ENCODE results near the gene TENM3.

Gene TENM3

GRCh38 chr4:182620111-182620980 is 377.1 kb downstream of the TENM3 start:
- H3K27me3 ChIP-seq (replicated peaks; ENCODE audit: insufficient read depth, low read length): no peaks in the 10 kb centered on the region
- no peaks in the 10 kb centered on the region for H3K9me2 ChIP-seq (replicated peaks; ENCODE audit: insufficient read depth, low read length)
- no peaks in the 10 kb centered on the region for H3K4me1 ChIP-seq (ENCODE audit: low read length)
- no peak overlapping the region for H2AFZ ChIP-seq (ENCODE audit: low read length)
- no peak overlapping the region for H3K4me2 ChIP-seq (ENCODE audit: low read depth, low read length)
- H3K79me2 ChIP-seq (ENCODE audit: low read length): no peaks in the 10 kb centered on the region
- no peak overlapping the region for H3K27ac ChIP-seq (ENCODE audit: low read length)
- no peaks in the 10 kb centered on the region for H3K36me3 ChIP-seq (replicated peaks; ENCODE audit: insufficient read depth, low read length)
- no peak overlapping the region for H3K4me3 ChIP-seq (ENCODE audit: low read length)
- TF ChIP-seq EZH2phosphoT487 (IDR thresholded peaks at IDR 0.05; ENCODE audit: low read length): no peak
- no peak for TF ChIP-seq EZH2 (optimal IDR thresholded peaks at IDR 0.05; ENCODE audit: low read depth, low read length)
- no peak for TF ChIP-seq CTCF (IDR thresholded peaks at IDR 0.05; ENCODE audit: low read length)
- no peaks in the 10 kb centered on the region for H4K20me1 ChIP-seq (ENCODE audit: insufficient read depth, low read length)
- no peaks in the 10 kb centered on the region for H3K9me3 ChIP-seq (replicated peaks; ENCODE audit: insufficient read depth, low read length)
- no peaks in the 10 kb centered on the region for H3F3A ChIP-seq (ENCODE audit: insufficient read depth, low read length)
- DNase-seq: no peak
- H3K9ac ChIP-seq (ENCODE audit: low read length): no peak overlapping the region

- H3K9me3 ChIP-seq (replicated peaks; ENCODE audit: insufficient read depth, low read length): no peaks in the 10 kb centered on the region
- TF ChIP-seq EZH2phosphoT487 (IDR thresholded peaks at IDR 0.05; ENCODE audit: low read length): no peak
- no peak for TF ChIP-seq CTCF (IDR thresholded peaks at IDR 0.05; ENCODE audit: low read length)
- no peak for TF ChIP-seq EZH2 (optimal IDR thresholded peaks at IDR 0.05; ENCODE audit: low read depth, low read length)
- no peak overlapping the region for H2AFZ ChIP-seq (ENCODE audit: low read length)
- no peaks in the 10 kb centered on the region for H3K4me1 ChIP-seq (ENCODE audit: low read length)
- H3K9me2 ChIP-seq (replicated peaks; ENCODE audit: insufficient read depth, low read length): no peaks in the 10 kb centered on the region
- no peaks in the 10 kb centered on the region for H3K27me3 ChIP-seq (replicated peaks; ENCODE audit: insufficient read depth, low read length)
- no peak overlapping the region for H3K27ac ChIP-seq (ENCODE audit: low read length)
- no peaks in the 10 kb centered on the region for H3K36me3 ChIP-seq (replicated peaks; ENCODE audit: insufficient read depth, low read length)
- H3K79me2 ChIP-seq (ENCODE audit: low read length): no peaks in the 10 kb centered on the region
- no peaks in the 10 kb centered on the region for H3F3A ChIP-seq (ENCODE audit: insufficient read depth, low read length)
- DNase-seq: no peak
- no peak overlapping the region for H3K4me2 ChIP-seq (ENCODE audit: low read depth, low read length)
- H4K20me1 ChIP-seq (ENCODE audit: insufficient read depth, low read length): no peaks in the 10 kb centered on the region
- no peak overlapping the region for H3K4me3 ChIP-seq (ENCODE audit: low read length)
- no peak overlapping the region for H3K9ac ChIP-seq (ENCODE audit: low read length)
These were observed 381.1 kb downstream of the TENM3 start for GRCh38 chr4:182624281-182624680.

- no peak for DNase-seq
- Histone ChIP-seq H3K36me3 (replicated peaks; ENCODE audit: insufficient read depth, low read length) (no peaks in the 10 kb centered on the region), H3K4me3 (ENCODE audit: low read length) (no peak overlapping the region), H2AFZ (ENCODE audit: low read length) (no peak overlapping the region), H3K9ac (ENCODE audit: low read length) (no peak overlapping the region), H3F3A (ENCODE audit: insufficient read depth, low read length) (no peaks in the 10 kb centered on the region), H3K27ac (ENCODE audit: low read length) (no peak overlapping the region), H3K4me1 (ENCODE audit: low read length) (no peaks in the 10 kb centered on the region), H4K20me1 (ENCODE audit: insufficient read depth, low read length) (no peaks in the 10 kb centered on the region), H3K4me2 (ENCODE audit: low read depth, low read length) (no peak overlapping the region), H3K9me2 (replicated peaks; ENCODE audit: insufficient read depth, low read length) (no peaks in the 10 kb centered on the region), H3K79me2 (ENCODE audit: low read length) (no peaks in the 10 kb centered on the region), H3K27me3 (replicated peaks; ENCODE audit: insufficient read depth, low read length) (no peaks in the 10 kb centered on the region), H3K9me3 (replicated peaks; ENCODE audit: insufficient read depth, low read length) (no peaks in the 10 kb centered on the region)
- no peak for TF ChIP-seq CTCF (IDR thresholded peaks at IDR 0.05; ENCODE audit: low read length)
- TF ChIP-seq EZH2 (optimal IDR thresholded peaks at IDR 0.05; ENCODE audit: low read depth, low read length): no peak
- TF ChIP-seq EZH2phosphoT487 (IDR thresholded peaks at IDR 0.05; ENCODE audit: low read length): no peak
These were observed 382.0 kb downstream of the TENM3 start for GRCh38 chr4:182625193-182625592.

All from MM.1S (cell line).